GM12891 (cell line): ENCODE results near the gene COMT.

ENCODE experiments used
- DNase-seq: peaks from one replicate; pipeline ENCODE4 v3.0.0; 2011; ENCODE audit warnings: low spot score; ENCODE audit not compliant: insufficient read length
- FAIRE-seq: peaks from 2 replicates; lab custom pipeline; 2011; peaks lifted over from hg19 to GRCh38; lab: Jason Lieb, UNC
- PAX5 ChIP-seq: IDR thresholded peaks from 2 replicates; pipeline ENCODE4 v1.6.1; 2011; ENCODE audit warnings: low read length, moderate library complexity, mild to moderate bottlenecking; ENCODE audit not compliant: insufficient read depth, severe bottlenecking
- POLR2A ChIP-seq: IDR thresholded peaks from 2 replicates; pipeline ENCODE4 v1.6.1; 2011; ENCODE audit warnings: low read depth, low read length, control low read depth
- POLR2AphosphoS5 ChIP-seq: IDR thresholded peaks from 2 replicates; pipeline ENCODE4 v1.6.1; 2011; ENCODE audit warnings: low read depth, low read length, control low read depth
- POU2F2 ChIP-seq: IDR thresholded peaks from 2 replicates; pipeline ENCODE4 v1.6.1; 2011; ENCODE audit warnings: low read depth, mild to moderate bottlenecking, control low read depth, low read length, moderate library complexity
- SPI1 ChIP-seq: IDR thresholded peaks from 2 replicates; pipeline ENCODE4 v1.6.1; 2011; ENCODE audit warnings: low read depth, low read length, control low read depth
- TAF1 ChIP-seq: IDR thresholded peaks from 2 replicates; pipeline ENCODE4 v1.6.1; 2011; ENCODE audit warnings: low read depth, low read length, control low read depth

Gene COMT

GRCh38 chr22:19909350-19910179 lies 32.0 kb upstream of the COMT start:
- FAIRE-seq (peak; percentile 100), DNase-seq (peak; percentile 91)
- TF ChIP-seq SPI1 (no peak), PAX5 (no peak), POLR2A (no peak), POU2F2 (no peak), TAF1 (no peak), POLR2AphosphoS5 (no peak)

DNA sequence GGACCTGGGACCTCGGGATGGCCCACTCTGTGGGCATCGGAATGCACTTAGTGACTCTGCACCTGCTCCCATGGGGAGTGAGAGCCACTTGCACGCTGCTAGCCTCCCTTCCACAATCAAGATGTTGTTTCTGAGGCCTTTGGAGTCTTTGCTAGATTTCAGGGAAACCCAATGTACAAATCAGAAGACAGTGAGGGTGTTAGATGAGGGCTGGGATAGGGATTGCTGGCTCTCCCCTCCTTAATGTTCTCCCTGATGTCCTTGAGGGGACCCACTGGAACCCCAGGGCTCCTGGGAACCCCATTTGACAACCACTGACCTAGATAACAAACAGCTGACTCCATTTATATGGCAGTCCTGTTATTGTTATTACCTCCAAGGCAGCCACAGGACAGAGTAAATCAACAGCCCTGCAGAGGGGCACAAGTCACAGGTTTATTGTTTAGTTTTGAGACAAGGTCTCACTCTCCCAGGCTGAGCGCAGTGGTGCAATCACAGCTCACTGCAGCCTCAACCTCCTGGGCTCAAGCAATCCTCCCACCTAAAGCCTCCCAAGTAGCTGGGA lies 31.3 kb upstream of the COMT start:
- DNase-seq (no peak), FAIRE-seq (no peak)
- TF ChIP-seq SPI1: no peak
- no peak for TF ChIP-seq POU2F2
- TF ChIP-seq POLR2A: no peak
- TF ChIP-seq POLR2AphosphoS5: no peak
- TF ChIP-seq TAF1: no peak

- TF ChIP-seq SPI1 (no peak), POLR2A (no peak), PAX5 (no peak), TAF1 (no peak), POLR2AphosphoS5 (no peak), POU2F2 (no peak)
- no peak for FAIRE-seq
- DNase-seq: no peak
These were observed 29.9 kb upstream of the COMT start for GRCh38 chr22:19911540-19912270.

GRCh38 chr22:19912271-19912999 lies 29.1 kb upstream of the COMT start:
- TF ChIP-seq SPI1: no peak
- no peak for TF ChIP-seq POU2F2
- no peak for TF ChIP-seq POLR2A
- TF ChIP-seq POLR2AphosphoS5: no peak
- TF ChIP-seq PAX5: no peak
- no peak for TF ChIP-seq TAF1
- DNase-seq (no peak), FAIRE-seq (no peak)

- TF ChIP-seq POU2F2 (no peak), PAX5 (no peak), POLR2AphosphoS5 (no peak), POLR2A (no peak), SPI1 (no peak), TAF1 (no peak)
These were observed 28.1 kb upstream of the COMT start for GRCh38 chr22:19913337-19913936.

GRCh38 chr22:19914201-19914943 lies 27.2 kb upstream of the COMT start:
- no peak for FAIRE-seq
- TF ChIP-seq TAF1 (no peak), POLR2AphosphoS5 (no peak), POU2F2 (no peak), SPI1 (no peak), PAX5 (no peak), POLR2A (no peak)

More at GRCh38 chr22:19913337-19913936, 28.1 kb upstream of the COMT start:
- no peak for DNase-seq
- no peak for FAIRE-seq

DNA sequence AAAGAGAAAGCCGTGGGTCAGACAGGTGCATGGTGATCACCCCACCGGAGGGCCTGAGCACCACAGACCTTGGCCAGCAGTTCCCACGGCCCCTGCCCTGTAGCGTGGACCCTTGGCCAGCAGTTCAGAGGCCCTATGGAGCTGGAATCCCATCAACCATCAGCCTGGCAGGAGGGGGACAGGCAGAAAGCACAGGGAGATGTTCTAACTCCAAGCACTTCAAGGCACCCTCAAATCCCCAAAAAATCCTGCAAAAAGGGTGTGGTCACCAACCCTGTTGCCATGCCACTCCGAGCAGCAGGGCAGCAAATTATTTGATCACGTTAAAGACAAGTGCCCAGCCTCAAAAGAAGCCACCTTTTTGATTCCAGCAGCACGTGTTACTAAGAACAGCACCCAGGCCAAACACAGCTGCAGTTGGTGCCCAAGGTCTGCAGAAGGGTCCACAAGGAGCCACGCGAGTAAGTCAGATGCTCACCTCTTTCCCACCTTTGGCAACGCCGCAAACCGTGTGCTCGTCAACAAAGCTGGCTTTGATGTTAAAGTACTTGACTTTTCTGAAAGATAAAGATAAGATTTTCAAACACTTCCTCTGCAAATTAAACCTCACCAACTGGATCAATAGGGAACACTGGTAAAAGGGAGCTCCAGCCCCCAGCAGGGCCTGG lies 26.2 kb upstream of the COMT start:
- no peak for FAIRE-seq
- no peak for DNase-seq
- TF ChIP-seq POLR2A: no peak
- TF ChIP-seq POU2F2: no peak
- no peak for TF ChIP-seq TAF1
- no peak for TF ChIP-seq PAX5
- no peak for TF ChIP-seq POLR2AphosphoS5
- TF ChIP-seq SPI1: no peak

More at GRCh38 chr22:19914201-19914943, 27.2 kb upstream of the COMT start:
- DNase-seq: no peak

- FAIRE-seq: no peak
- DNase-seq: no peak
- no peak for TF ChIP-seq POLR2AphosphoS5
- TF ChIP-seq SPI1: no peak
- no peak for TF ChIP-seq TAF1
- TF ChIP-seq PAX5: no peak
- no peak for TF ChIP-seq POU2F2
- no peak for TF ChIP-seq POLR2A
These were observed 25.6 kb upstream of the COMT start for GRCh38 chr22:19916006-19916405.
